Measurements from ENCODE around the gene TMOD1.

TMOD1 gene

DNA sequence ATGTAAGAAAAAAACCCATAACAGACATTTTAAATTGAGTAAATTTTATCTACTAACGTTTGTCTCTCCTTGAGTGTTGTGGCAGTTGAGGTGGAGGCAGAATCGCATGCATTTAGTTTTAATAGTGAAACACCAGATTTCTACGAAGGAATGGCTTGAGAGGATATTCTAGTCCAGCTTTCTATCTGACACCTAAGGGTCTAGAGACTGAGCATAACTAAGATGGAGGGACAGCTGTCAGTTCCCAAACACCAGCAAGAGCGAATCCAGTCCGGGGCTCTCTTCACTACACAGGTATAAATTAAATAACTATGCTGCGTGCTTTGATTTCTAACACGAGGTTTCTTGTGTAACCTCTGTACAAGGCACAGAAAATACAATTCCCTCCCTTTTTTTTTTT is 133.6 kb downstream of the TMOD1 start:
- DNase-seq (ENCODE audit: low read depth): no peak

DNA sequence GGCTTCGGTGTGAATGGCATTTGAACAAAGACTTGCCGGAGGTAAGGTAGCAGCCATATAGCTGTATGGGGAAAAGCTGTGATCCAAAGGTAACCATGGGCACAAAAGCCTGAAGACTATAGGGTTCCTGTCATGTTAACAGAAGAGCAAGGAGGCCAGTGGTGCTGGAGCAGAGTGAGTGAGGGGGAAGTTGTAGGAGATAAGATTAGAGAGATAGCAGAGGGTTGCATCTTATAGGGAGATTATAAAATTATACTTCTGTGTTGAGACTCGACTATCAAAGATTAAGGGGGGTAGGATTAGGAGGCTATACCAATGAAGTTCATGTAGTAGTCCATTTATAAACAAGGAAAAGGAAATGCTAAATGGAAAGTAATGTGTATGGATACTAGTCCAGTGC is 135.4 kb downstream of the TMOD1 start:
- DNase-seq (ENCODE audit: low read depth): no peak

DNA sequence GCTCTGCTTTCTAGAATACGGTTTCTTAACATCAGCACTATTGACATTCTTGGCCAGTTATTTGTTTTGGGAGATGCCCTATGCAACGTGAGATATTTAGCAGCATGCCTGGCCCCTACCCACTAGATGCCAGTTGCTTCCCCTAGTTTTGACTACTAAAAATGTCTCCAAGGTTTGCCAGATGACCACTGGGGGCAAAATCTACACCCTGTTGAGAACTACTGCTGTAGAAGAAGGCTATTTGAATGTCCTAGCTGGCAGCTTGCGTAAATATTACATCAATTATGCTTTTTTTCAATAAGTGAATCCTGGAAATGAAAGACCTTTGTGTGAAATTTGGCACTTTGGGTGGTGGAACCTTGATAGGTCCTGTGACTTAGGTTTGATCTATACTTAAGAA is 137.2 kb downstream of the TMOD1 start:
- DNase-seq (ENCODE audit: low read depth): no peak

DNA sequence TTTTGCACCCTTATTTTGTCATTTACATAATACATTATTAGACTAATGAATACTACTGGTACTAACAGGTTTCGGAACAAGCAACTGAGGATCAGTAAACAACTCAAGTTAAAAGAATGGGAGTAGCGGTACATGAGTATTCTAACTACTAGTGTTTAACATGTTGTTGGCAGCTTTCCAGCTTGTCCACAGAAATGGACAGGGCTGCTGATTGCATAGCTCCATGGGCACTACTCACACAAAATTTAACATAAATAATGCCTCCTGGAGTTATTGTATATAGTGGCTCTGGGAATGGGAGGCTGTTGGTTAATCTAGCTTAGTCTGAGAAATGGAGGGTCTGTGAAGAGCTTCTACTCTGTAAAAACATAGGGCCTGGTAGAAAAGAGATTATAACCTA is 138.9 kb downstream of the TMOD1 start:
- no peak for DNase-seq (ENCODE audit: low read depth)

DNA sequence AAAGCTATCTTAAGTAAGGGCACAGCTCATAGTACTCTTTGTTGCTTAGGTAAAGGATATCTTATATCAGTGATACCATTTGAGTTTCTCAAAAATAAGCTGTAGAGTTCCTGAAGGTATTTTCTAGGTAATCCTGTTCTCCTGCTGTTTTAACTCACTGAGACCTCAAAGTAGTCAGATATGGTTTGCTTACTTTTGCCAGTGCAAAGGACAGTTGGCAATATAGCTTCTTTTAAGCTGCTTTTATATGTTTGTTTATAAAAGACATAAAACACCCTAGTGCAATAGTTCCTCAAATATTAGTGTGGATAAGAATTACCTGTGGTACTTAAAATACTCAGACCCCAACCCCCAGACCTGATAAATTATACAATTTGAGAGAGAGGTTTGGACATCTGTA is 144.3 kb downstream of the TMOD1 start:
- no peak for DNase-seq (ENCODE audit: low read depth)

DNA sequence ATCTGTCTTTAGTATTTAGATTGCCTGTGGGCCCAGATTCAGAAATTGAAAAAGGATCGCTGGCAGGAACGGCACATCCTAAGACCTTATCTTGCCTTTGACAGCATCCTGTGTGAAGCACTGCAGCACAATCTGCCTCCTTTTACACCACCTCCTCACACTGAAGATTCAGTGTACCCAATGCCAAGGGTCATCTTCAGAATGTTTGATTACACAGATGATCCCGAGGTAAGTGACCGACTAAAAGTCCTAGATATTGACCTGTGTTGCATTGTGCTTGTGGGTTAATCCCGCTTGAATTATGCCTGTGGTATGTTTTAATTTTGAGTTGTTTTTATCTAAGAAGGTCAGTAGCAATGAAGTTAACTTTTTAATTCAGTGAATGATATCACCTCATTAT is 146.5 kb downstream of the TMOD1 start:
- DNase-seq (ENCODE audit: low read depth): no peak
